Measurements from ENCODE around the gene SLC30A5. TPM values are rescaled to one million over a fixed set of nuclear protein-coding genes. Genes with fewer than 3 reads are reported as not detected.

Gene SLC30A5
- total RNA-seq, 1 experiment from 2014 or later, result 50.0 TPM

DNA sequence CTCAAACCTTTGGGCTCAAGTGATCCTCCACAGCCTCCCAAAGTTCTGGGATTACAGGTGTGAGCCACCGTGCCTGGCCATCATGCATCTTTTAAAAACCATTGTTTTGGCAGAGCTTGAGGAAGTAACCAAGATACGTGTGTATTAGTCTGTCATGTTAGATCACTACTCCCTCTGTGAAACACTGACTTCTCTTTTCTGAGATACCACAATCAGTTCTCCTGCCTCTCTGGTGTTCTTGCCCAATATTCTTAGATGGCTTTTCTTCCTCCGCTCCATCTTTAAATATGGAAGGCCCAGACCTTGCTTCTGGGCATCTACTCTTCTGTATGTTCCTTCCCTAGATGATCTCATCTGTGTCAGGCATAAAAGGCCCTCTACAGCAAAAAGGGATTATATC lies 58.9 kb downstream of the SLC30A5 start:
- BruUV-seq (replicated peaks), result no TSS peak
- Histone ChIP-seq H3K4me2 (ENCODE audit: low read length) (no peak overlapping the region), H2AFZ (ENCODE audit: low read depth, low read length, poor library complexity, severe bottlenecking) (no peak overlapping the region), H3K36me3 (ENCODE audit: control insufficient read depth in 1 of 2, insufficient read depth in 2 of 2, low read length in 2 of 2) (no peaks in the 10 kb centered on the region), H3K27me3 (ENCODE audit: insufficient read depth, low read length) (no peaks in the 10 kb centered on the region), H3K27ac (ENCODE audit: low read depth, low read length) (no peak overlapping the region), H3K9me3 (ENCODE audit: control insufficient read depth in 1 of 2, insufficient read depth in 1 of 2, low read depth in 1 of 2, low read length in 2 of 2) (no peaks in the 10 kb centered on the region), H3K4me1 (ENCODE audit: control insufficient read depth in 1 of 2, insufficient read depth in 2 of 2, low read length in 2 of 2) (no peaks in the 10 kb centered on the region), H4K20me1 (ENCODE audit: insufficient read depth) (no peaks in the 10 kb centered on the region), H3K9me2 (ENCODE audit: insufficient read depth) (no peaks in the 10 kb centered on the region), H3K4me3 (replicated peaks in 1 of 2; ENCODE audit: low read depth in 1 of 2, low read length in 2 of 2) (no peak overlapping the region), H3K9ac (ENCODE audit: low read length) (no peak overlapping the region), H3K79me2 (ENCODE audit: insufficient read depth, low read length) (no peaks in the 10 kb centered on the region)
- POLR2A ChIA-PET, result no interaction called here
- RAD21 ChIA-PET (ENCODE audit: low non-redundant PET in 1 of 2, low total read pairs in 2 of 2, uncharacterized antibody in 2 of 2, unreplicated experiment in 2 of 2), result no interaction called here
- CTCF ChIA-PET, result no interaction called here
- ATAC-seq (no peak), DNase-seq (ENCODE audit: low read depth, low spot score) (no peak)
- intact Hi-C loops (cut with micrococcal nuclease), result no loop called here
- TF ChIP-seq FOSL1 (IDR thresholded peaks at IDR 0.05; ENCODE audit: low read depth) (no peak), EZH2phosphoT487 (IDR thresholded peaks at IDR 0.05; ENCODE audit: borderline replicate concordance) (no peak), SRF (IDR thresholded peaks at IDR 0.05; ENCODE audit: low read depth) (no peak), ZNF274 (IDR thresholded peaks at IDR 0.05; ENCODE audit: low read depth, low read length) (no peak), SP1 (IDR thresholded peaks at IDR 0.05; ENCODE audit: low read depth) (no peak), ZFX (IDR thresholded peaks at IDR 0.05) (no peak), TCF7L2 (IDR thresholded peaks at IDR 0.05; ENCODE audit: borderline replicate concordance, extremely low read depth, insufficient read depth, insufficient read length) (no peak), CEBPB (IDR thresholded peaks at IDR 0.05; ENCODE audit: low read depth) (no peak), EGR1 (IDR thresholded peaks at IDR 0.05; ENCODE audit: low read depth) (no peak), YY1 (IDR thresholded peaks at IDR 0.05; ENCODE audit: extremely low read depth, insufficient replicate concordance, low read depth, low read length) (no peak), JUND (IDR thresholded peaks at IDR 0.05) (no peak), ELF1 (IDR thresholded peaks at IDR 0.05; ENCODE audit: borderline replicate concordance, low read depth) (no peak), EZH2 (IDR thresholded peaks at IDR 0.05) (no peak), POLR2AphosphoS5 (IDR thresholded peaks at IDR 0.05; ENCODE audit: low read depth, low read length) (no peak), SIN3A (IDR thresholded peaks at IDR 0.05; ENCODE audit: low read depth) (no peak)
- TF ChIP-seq, protein P1, sequence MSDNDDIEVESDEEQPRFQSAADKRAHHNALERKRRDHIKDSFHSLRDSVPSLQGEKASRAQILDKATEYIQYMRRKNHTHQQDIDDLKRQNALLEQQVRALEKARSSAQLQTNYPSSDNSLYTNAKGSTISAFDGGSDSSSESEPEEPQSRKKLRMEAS (IDR thresholded peaks at IDR 0.05), result no peak
- TF ChIP-seq, protein P2, sequence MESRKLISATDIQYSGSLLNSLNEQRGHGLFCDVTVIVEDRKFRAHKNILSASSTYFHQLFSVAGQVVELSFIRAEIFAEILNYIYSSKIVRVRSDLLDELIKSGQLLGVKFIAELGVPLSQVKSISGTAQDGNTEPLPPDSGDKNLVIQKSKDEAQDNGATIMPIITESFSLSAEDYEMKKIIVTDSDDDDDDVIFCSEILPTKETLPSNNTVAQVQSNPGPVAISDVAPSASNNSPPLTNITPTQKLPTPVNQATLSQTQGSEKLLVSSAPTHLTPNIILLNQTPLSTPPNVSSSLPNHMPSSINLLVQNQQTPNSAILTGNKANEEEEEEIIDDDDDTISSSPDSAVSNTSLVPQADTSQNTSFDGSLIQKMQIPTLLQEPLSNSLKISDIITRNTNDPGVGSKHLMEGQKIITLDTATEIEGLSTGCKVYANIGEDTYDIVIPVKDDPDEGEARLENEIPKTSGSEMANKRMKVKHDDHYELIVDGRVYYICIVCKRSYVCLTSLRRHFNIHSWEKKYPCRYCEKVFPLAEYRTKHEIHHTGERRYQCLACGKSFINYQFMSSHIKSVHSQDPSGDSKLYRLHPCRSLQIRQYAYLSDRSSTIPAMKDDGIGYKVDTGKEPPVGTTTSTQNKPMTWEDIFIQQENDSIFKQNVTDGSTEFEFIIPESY (IDR thresholded peaks at IDR 0.05; ENCODE audit: extremely low read depth, insufficient replicate concordance, low read length), result no peak
- TF ChIP-seq, protein P3, sequence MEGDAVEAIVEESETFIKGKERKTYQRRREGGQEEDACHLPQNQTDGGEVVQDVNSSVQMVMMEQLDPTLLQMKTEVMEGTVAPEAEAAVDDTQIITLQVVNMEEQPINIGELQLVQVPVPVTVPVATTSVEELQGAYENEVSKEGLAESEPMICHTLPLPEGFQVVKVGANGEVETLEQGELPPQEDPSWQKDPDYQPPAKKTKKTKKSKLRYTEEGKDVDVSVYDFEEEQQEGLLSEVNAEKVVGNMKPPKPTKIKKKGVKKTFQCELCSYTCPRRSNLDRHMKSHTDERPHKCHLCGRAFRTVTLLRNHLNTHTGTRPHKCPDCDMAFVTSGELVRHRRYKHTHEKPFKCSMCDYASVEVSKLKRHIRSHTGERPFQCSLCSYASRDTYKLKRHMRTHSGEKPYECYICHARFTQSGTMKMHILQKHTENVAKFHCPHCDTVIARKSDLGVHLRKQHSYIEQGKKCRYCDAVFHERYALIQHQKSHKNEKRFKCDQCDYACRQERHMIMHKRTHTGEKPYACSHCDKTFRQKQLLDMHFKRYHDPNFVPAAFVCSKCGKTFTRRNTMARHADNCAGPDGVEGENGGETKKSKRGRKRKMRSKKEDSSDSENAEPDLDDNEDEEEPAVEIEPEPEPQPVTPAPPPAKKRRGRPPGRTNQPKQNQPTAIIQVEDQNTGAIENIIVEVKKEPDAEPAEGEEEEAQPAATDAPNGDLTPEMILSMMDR (IDR thresholded peaks at IDR 0.05 in 2 of 3, conservative IDR thresholded peaks at IDR 0.05 in 1 of 3; ENCODE audit: borderline replicate concordance in 1 of 3, insufficient read depth in 1 of 3, low read depth in 2 of 3, low read length in 2 of 3), result no peak
